NCI-H128 (cell line): Measurements from ENCODE around the gene G3BP2.
A peak's percentile ranks its signal among the peaks of the same experiment; 100 is the strongest.
"Not testable (repeated sequence)": the region's sequence is repeated elsewhere in the genome, so short reads cannot be mapped to it uniquely, and the experiment has no call there.

Experiments
- DNase-seq: peaks from one replicate; lab custom pipeline; 2025; ENCODE audit not compliant: unreplicated experiment; lab: John Stamatoyannopoulos, UW

Gene G3BP2

GRCh38 chr4:75673027-75673958 is at the start of gene G3BP2:
G3BP2 (minus strand) TSS chr4:75673411; CDS start chr4:75662025, 11,386 bp downstream.
- peak; percentile 92 for DNase-seq

GRCh38 chr4:75722417-75722816 is 49.2 kb upstream of the G3BP2 start:
- no peak for DNase-seq

GRCh38 chr4:75718529-75718928 is 45.3 kb upstream of the G3BP2 start:
- DNase-seq, result no peak

GRCh38 chr4:75717408-75717807 is 44.2 kb upstream of the G3BP2 start:
- no peak for DNase-seq

- not testable (repeated sequence) for DNase-seq
Observed at GRCh38 chr4:75716054-75716453, 42.8 kb upstream of the G3BP2 start.

GRCh38 chr4:75715105-75715799 is 42.0 kb upstream of the G3BP2 start:
- DNase-seq, result no peak

GRCh38 chr4:75714704-75715103 is 41.5 kb upstream of the G3BP2 start:
- no peak for DNase-seq

- DNase-seq, result no peak
Observed at GRCh38 chr4:75714011-75714410, 40.8 kb upstream of the G3BP2 start.

GRCh38 chr4:75710246-75710645 is 37.0 kb upstream of the G3BP2 start:
- DNase-seq, result no peak

- DNase-seq, result no peak
Observed at GRCh38 chr4:75708218-75708691, 35.0 kb upstream of the G3BP2 start.

- DNase-seq, result no peak
Observed at GRCh38 chr4:75705198-75705977, 32.2 kb upstream of the G3BP2 start.

- DNase-seq, result no peak
Observed at GRCh38 chr4:75702919-75703411, 29.8 kb upstream of the G3BP2 start.

- DNase-seq, result no peak
Observed at GRCh38 chr4:75699299-75699698, 26.1 kb upstream of the G3BP2 start.

- no peak for DNase-seq
Observed at GRCh38 chr4:75698963-75699228, 25.7 kb upstream of the G3BP2 start.

- DNase-seq, result no peak
Observed at GRCh38 chr4:75698162-75698962, 25.2 kb upstream of the G3BP2 start.

GRCh38 chr4:75696581-75696980 is 23.4 kb upstream of the G3BP2 start:
- DNase-seq, result no peak

GRCh38 chr4:75696071-75696470 is 22.9 kb upstream of the G3BP2 start:
- DNase-seq, result no peak

- not testable (repeated sequence) for DNase-seq
Observed at GRCh38 chr4:75692066-75692465, 18.9 kb upstream of the G3BP2 start.

- not testable (repeated sequence) for DNase-seq
Observed at GRCh38 chr4:75687125-75687524, 13.9 kb upstream of the G3BP2 start.

- DNase-seq, result no peak
Observed at GRCh38 chr4:75686346-75686745, 13.1 kb upstream of the G3BP2 start.
